Choroid plexus epithelial cell (primary cell): ENCODE data around the gene TM4SF20.

Source experiments
- DNase-seq: peaks from one replicate; pipeline ENCODE4 v3.0.0-alpha.2; 2010; ENCODE audit warnings: low read depth
- H3K4me3 ChIP-seq: 2 replicates; pipeline ENCODE4 v1.5.1; 2011; ENCODE audit warnings: low read depth, mild to moderate bottlenecking, control low read depth, low read length, moderate library complexity
- CTCF ChIP-seq: conservative IDR thresholded peaks from 2 replicates; pipeline ENCODE4 v1.5.1; 2011; ENCODE audit warnings: low read depth, mild to moderate bottlenecking, control low read depth, inconsistent platforms, low read length, moderate library complexity

The TM4SF20 gene

GRCh38 chr2:227377467-227378351 lies 1.4 kb downstream of the TM4SF20 start:
- no peak for TF ChIP-seq CTCF
- H3K4me3 ChIP-seq: no peak overlapping the region
- no peak for DNase-seq

GRCh38 chr2:227376656-227377396 lies 2.3 kb downstream of the TM4SF20 start:
- DNase-seq: peak; percentile 50
- no peak overlapping the region for H3K4me3 ChIP-seq
- no peak for TF ChIP-seq CTCF

GRCh38 chr2:227374158-227374557 lies 4.9 kb downstream of the TM4SF20 start:
- H3K4me3 ChIP-seq: no peak overlapping the region
- DNase-seq: peak; percentile 55
- no peak for TF ChIP-seq CTCF

- TF ChIP-seq CTCF: no peak
- no peak for DNase-seq
- H3K4me3 ChIP-seq: no peak overlapping the region
Observed at GRCh38 chr2:227373389-227373788, 5.7 kb downstream of the TM4SF20 start.

- H3K4me3 ChIP-seq: peak overlapping the region; percentile 14
- TF ChIP-seq CTCF: no peak
- peak; percentile 88 for DNase-seq
Observed at GRCh38 chr2:227370791-227371312, 8.3 kb downstream of the TM4SF20 start.

- H3K4me3 ChIP-seq: no peak overlapping the region
- DNase-seq: no peak
- no peak for TF ChIP-seq CTCF
Observed at GRCh38 chr2:227370092-227370491, 9.0 kb downstream of the TM4SF20 start.
